HG02852 (cell line): ENCODE measurements around the gene DGCR2.
"Not testable (repeated sequence)": the region's sequence is repeated elsewhere in the genome, so short reads cannot be mapped to it uniquely, and the experiment has no call there.

Experiments used
- ATAC-seq: cut with Tn5 transposase; IDR thresholded peaks from one replicate; pipeline ENCODE4 v1.9.1; 2021; ENCODE audit warnings: mild to moderate bottlenecking, moderate library complexity; ENCODE audit not compliant: unreplicated experiment

Gene DGCR2

DNA sequence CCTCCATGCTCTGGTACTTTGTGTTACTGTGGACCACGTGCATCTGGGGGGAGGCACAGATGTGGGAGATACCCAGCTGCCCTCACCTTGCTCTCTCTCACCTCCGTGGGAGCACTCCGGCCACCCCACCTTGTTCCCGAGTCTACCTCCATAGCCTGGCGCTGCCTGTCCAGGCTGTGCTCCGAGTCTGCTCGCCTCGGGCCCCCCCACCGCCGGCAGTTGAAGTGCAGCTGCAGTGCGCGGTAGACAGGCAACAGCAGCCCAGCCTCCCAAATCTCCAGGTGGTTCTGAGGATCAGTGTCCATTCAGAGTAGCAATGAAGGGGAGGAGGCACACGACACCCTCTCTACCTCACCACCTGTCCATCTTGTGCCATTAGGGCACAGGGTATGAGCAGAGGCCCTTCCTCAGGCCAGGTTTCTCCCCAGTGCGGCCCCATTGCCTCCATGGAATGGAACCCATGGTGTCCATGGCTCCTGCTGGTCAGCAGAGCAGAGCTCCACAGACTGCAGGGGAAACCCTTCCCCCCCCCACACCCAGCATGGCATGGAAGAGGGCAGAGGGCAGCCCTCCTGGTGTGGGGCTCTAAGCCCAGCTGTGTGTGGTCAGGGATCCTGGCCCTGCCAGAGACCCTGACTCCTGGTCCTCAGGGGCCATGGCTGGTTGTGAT, 89.2 kb downstream of the DGCR2 start:
- not testable (repeated sequence) for ATAC-seq

DNA sequence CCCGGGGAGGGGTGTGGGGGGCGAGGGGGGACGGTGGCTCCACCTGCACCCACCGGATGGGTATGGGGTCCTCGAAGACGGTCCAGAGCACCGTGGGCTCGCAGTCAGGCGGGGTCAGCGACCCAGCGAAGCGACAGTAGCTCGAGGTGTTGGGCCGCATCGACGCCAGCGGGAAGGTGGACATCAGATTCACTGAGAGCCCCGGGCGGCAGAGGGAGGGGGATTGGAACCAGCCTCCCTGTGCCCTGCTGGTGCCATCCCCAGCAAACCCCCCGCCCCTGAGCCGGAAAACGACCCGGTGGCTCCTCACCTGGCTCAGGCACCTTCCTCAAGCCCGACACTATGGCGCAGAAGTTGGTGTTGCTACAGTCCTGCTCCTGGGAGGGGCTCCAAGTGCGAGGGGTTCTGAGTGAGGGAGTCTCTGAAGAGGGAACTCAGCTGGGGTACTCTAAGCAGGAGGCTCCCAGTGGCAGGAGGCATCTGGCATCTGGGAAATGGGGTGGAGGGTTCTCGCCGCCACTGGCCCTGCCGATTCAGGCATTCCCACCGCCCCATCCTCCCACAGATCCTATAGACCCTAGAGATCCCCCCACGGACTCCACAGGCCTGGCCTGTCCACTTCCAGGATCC, 89.9 kb downstream of the DGCR2 start:
- ATAC-seq: not testable (repeated sequence)

DNA sequence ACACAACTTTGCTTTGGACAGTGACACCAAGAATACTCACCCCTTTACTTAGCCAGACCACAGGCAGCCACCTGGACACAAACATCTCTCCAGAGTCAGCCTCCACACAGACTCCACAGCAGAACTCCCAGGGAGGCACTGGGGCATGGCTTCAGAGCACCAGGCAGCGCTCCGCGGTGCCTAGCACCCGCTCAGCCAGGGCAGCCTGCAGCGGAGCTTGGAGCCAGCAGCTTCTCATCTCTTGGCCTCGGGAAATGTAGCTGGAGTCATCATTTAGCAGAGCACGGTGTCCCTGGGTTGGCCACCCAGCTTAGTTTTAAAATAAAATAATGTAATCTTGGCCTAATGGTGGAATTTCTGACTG, 91.3 kb downstream of the DGCR2 start:
- ATAC-seq: not testable (repeated sequence)

DNA sequence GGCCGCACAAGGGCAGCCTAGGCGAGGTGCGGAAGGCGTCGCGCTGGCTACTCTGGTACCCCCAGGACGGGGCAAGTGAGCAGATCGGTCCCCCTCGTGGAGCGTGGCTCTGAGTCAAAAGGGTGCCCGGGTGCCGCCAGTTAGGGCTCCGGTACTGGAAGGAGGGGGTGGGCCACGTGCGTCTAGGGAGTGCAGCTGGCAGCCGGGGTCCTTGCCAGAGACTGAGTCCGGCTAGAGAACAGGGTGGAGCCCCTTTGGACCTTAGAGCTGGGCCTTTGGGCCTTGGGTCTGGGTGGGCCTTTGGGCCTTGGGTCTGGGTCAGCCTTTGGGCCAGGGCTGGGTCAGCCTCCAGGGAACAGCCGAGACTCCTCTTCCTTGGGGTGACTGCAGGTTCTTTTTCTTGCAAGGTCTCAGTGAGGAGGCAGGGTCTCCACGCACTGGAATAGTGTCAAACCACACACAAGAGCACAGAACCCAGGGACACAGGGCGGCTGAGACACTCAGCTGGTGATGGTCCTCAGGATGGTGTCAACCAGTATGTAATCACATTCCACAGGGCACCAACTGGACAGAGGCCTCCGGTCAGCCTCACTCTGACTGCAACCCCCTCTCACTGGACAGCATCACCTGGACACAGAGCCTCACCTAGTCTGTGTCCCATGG, 91.9 kb downstream of the DGCR2 start:
- ATAC-seq: not testable (repeated sequence)

DNA sequence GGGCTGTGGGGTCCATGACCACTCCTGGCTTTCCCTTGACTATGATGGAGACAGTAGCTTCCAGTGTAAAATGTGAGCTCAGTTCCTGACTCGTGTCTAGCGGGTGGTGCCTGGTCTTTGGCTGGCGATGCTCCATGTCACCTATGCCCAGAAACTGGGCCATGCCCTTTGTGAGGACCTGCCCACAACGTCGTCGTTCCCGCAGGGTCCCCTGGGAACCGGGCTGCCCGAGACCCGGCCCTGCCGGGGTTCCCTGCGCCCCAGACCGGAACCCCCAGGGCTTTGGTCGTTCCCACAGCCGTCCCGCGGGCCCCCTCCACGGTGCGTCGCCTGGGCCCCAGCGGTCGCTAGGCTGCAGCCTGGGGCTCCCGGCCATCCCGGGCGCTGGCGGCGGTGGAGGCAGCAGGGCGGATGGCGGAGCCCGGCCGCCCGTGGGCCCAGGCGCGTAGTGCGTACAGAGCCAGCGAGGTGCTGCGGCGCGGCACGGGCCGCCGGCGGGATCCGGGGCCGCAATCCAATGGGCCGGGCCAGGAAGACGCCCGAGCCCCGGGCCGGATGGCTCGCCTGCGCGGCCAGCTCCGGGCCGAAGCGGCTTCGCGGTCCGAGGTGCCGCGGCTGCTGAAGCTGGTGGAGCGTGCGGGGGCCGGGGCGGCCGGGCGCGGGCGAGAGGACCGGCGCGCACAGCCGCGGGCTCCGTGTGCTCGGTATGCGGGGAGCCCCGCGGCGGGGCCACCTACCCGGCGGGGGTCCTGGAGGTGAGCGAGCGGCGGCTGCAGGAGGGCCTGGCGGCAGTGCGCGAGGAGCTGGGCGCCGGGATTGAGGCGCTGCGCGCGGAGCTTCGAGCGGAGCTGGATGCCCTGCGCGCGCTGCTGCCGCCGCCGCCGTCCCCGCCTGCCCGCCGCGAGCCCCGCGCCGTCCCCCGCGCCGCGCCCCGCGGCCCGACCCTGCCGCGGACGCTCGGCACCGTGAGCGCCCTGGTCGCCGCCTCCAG, 92.8 kb downstream of the DGCR2 start:
- ATAC-seq: not testable (repeated sequence)

DNA sequence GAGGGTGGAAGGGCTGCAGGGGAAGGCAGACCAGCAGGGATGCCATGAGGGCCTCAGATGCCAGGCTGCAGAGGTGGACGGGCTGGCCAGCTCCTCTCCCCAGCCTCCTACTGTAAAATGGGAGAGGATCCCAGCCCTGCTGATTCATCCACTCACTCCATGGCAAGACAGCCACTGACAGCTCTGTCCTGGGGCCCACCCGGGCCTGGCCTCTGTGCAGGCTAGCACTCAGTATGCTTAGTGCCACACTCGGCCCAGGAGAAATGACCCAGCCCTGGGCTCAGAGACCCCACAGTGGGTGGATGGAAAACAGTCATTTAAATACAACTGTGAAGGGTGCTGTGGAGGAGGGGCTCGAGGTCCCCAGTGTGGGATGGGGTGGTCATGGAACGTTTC, 94.2 kb downstream of the DGCR2 start:
- not testable (repeated sequence) for ATAC-seq

DNA sequence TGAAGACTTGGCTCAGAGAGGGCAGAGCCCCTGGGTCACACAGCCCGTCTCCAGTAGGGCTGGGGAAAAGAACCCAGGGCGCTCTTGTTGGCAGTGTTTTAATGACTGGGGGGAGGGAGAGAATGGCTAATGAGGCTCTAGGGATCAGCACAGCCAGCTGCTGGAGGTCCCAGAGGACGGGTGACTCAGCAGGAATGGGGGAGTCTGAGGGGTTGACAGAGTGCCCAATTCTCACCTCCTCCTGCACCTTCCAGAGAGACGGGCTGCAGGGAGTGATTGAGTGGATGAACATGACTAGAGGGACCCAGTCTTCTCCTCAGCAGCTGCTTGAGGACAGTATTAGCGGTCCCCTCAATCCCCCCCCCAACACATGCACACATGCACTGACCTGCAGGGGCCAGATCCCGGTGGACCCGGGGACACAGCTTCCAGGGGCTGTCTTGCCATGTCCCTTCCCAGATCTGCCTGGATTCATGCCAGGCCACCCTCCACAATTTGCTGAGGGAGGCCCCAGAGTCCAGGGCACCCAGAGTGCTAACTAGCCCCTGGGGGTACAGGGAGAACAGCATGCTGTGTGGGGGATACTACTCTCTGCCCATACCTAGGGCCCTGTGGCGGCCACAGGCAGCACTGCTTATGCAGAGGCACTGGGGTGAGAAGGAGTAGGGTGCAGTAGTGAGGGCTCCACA, 94.7 kb downstream of the DGCR2 start:
- not testable (repeated sequence) for ATAC-seq

DNA sequence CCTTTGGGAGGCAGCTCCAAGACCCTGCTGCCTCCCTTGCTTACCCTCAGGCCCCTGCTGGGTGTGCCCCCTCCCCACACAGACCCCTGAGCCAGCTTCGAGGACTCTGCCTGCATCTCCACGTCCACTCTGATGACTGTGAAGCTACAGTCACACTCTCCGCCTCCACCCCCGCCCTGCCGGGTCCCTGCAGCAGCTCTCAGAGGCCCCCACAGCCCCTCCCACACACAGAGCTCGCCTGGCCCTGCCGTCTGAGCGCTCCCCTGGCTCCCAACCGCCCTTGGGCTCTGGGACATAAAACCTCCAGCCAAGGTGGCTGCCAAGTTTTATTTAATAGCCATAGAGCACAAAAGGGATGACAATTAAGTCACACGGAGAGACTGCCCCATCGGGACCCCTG, 96.1 kb downstream of the DGCR2 start:
- ATAC-seq: not testable (repeated sequence)

DNA sequence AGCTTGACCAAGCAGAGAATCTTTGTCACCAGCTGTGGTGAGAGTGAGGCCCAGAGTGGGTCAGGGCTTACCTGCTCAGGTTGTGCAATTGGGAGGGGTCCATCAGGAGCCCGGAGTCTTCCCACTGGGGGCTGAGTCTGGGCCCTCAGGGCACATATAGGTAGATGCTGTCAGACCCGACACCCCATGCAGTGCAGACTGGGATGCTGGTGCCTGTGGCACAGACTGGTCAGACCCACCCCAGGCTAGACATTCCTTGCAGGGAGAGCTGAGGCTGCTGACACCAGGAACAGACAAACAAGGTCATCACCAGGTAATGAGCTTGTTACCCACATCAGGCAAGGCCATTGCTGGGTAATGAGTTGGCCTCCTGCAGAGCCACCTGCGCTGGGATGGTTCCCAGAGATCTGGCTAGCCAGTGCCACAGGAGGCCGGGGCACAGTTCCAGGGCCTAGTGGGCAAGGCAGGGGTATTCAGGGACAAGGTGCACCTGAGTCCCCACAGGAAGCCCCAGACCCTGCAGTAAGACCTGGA, 97.2 kb downstream of the DGCR2 start:
- not testable (repeated sequence) for ATAC-seq

DNA sequence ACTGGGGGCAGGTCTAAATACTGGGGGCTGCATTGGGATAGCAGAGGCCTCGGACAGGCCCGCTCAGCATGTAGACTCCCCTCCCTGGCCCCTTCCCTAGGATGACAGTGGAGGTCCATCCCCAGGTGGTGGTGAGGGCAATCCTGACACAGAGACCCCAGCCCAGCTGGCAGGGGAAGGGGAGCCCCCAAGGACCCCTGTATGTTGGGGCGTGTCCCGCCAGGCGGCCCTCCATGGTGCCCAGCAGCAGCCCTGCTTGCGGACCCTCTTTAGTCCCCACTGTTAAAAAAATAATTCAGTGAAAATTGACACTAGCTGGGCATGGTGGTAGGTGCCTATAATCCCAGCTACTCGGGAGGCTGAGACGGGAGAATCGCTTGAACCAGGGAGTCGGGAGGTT, 98.3 kb downstream of the DGCR2 start:
- not testable (repeated sequence) for ATAC-seq

DNA sequence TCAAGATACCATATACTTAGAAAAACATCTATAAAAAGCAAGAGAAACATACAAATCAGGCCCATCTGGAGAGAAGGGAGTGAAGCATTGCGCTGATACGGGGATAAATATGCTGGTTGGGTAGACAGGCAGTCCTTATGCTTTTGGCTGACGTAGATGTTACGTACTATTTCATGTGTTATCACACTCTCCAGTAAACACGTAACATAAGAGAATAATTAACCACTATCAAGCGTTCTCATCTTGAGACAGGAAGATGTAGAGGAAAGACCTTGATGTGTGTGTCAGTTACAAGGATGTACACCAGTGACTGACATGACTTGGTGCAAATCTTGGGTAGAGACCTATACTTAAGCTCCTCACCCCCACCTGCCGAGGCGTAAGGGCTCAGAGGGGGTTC, 99.5 kb downstream of the DGCR2 start:
- ATAC-seq: no peak

DNA sequence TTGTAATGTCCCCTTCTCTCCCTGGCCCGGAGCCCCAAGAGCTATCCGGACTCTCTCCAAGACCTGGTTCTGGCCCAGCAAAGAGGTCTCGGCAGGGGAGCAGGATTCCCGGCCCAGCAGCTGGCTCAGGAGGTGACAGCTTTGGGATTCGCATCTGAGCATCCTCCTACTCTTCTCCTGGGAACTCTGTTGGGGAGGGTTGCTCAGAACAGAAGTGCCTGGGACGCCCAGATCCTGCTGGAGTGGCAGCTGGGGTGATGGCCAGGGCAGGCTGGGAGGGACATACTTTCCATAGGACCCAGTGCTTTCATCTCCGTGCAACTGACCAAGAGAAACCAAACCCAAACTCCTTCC, 102.6 kb downstream of the DGCR2 start:
- ATAC-seq: no peak

DNA sequence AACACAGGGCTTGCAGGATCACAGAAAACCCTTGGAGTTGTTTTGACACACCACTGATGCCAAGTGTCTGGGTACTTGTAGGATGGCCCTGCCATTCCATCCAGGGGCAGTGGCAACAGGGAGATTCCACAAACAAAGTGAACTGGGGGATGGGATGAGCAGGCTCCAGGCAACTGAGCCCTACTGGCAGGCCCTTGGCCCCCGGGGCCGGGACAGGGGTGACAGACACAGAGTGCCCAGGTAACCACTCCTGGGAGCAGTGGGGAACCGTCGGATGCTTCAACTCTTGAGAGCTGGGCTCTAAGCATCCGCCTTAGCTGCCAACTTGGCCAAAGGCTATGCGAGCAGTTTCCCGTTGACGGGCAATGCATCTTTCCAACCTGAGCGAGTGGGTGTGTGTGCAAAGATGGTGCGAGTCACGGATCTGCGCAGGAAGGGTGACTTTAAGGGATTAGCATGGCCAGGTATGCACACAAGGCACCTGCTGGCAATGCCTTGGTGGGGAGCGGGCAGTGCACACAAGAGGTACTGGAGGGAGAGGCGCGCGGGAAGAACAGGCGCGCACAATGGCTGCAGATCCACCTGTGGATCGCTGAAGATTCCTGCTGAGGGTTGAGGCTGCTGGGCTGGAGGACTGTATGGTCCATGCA, 103.1 kb downstream of the DGCR2 start:
- ATAC-seq: no peak

DNA sequence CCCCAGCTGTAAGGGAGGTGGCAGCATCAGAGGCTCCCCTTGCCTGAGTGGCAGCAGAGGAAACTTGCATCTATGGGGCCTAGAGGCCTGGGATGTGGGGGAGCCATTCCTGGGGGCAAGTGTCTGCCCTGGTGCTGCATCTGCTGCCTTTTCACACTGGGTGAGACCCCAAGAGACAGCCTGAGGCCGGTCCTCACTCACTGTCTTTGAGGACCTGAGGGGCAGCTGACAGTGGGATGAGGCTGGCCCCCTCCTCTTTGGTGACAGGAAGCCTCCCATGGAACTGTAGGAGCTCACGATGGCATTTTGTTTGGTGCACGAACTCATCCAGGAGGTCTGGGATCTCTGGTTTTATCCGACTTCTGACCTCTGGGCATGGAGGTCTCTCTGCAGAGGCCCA, 104.0 kb downstream of the DGCR2 start:
- no peak for ATAC-seq

DNA sequence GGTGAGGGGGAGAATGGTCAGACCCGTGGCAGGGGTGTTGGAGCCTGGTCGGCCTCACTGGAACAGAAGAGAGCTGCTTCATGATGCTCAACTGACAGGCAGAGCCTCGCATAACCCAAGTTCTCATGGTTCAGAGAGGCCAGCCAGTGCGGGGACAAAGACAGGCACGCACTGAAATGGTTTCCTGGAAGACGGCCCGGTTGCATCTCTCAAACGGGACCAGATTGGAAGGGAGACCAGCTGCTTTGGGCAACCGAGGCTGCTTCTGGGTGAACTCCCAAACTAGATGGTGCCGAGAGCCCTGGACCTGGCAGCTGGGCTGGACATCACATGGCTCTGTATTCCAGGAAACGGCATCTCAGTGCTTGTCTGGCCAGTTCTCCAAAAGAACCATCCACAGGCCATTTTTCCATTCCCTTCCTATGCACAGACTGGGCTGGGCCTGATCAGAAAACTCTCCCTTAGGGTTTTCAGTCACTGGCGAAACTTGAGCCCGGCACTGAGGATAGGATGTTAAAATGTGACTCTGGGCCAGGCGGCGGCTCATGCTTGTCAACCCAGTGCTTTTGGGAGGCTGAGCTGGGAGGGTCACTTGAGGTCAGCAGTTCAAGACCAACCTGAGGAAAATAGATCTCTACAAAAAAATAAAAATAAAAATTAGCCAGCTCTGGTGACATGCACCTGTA, 106.0 kb downstream of the DGCR2 start:
- no peak for ATAC-seq

DNA sequence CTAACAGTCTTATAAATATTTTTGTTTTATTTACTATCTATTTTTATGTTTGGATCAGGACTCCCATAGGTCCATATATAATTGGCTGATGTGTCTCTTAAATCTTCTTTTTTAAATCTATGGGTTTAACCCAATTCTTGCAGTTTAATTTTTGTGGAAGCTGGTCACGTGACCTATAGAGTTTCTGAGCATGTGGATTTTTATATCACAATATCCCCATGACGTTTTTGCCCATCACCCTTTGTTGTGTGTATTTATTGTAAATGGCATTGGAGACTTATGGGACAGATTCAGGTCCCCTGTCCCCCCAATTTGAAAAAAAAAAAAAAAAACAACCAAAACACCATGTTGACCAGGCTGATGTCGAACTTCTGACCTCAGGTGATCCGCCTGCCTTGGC, 107.3 kb downstream of the DGCR2 start:
- no peak for ATAC-seq

DNA sequence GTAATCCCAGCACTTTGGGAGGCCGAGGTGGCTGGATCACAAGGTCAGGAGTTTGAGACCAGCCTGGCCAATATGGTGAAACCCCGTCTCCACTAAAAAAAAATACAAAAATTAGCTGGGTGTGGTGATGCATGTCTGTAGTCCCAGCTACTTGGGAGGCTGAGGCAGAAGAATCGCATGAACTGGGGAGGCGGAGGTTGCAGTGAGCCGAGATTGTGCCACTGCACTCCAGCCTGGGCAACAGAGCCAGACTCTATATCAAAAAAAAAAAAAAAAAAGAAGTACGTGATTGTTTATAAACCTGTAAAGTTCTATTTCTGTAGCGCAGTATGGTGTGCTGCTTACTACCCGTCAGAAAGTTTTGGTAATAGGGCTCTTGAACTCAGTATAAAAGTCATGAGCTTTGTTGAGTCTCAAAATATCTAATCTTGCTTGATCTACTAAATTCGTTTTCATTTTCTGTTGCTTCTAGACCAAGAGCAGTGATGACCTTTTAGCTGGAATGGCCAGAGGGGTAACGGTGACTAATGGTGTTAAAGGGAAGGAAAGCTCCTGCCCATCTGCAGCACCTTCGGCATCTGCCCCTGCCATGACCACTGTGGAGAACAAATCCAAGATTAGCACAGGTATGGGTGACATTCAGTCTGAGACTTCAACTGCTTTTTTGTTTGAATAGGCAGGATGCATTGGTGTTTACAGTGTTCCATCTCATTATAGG, 108.2 kb downstream of the DGCR2 start:
- ATAC-seq: not testable (repeated sequence)

DNA sequence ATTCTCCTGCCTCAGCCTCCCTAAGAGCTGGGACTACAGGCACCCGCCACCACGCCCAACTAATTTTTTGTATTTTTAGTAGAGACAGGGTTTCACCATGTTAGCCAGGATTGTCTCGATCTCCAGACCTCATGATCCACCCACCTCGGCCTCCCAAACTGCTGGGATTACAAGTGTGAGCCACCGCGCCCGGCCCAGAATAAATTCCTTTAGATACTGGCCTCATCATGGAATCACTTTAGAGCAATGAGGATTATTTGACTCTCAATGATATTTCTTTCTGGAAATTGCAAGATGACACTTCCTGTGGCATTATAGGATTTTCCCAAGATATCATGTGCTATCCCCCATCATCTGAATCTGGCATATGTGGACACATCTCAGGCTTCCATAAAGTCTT, 108.8 kb downstream of the DGCR2 start:
- ATAC-seq: not testable (repeated sequence)
